GM12874 (cell line): ENCODE measurements around the gene ZNF708.

ENCODE experiments used
- TF ChIP-seq, protein P1 (sequence below): IDR thresholded peaks from 2 replicates; pipeline ENCODE4 v1.5.1; 2011; ENCODE audit warnings: low read depth, mild to moderate bottlenecking, control low read depth, low read length, moderate library complexity; ENCODE audit not compliant: insufficient read depth

The ZNF708 gene

DNA sequence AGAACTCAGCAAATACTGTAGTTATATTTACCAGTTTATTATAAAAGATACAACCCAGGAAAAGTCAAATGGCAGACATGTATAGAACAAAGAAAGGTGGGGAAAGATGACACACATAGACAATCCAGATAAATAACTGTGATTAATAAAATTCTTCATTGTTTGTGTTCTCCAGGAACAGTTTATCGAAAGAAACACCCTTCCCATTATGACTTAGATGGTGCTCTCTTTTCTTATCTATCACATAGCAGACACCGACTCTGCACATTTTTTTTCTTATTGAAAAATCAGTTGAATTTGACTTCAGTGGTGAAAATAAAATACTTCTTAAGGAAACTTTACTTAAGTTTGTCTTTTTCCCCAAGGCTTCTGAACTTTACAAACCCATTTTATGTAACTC is 6.2 kb downstream of the ZNF708 start:
- TF ChIP-seq, protein P1, sequence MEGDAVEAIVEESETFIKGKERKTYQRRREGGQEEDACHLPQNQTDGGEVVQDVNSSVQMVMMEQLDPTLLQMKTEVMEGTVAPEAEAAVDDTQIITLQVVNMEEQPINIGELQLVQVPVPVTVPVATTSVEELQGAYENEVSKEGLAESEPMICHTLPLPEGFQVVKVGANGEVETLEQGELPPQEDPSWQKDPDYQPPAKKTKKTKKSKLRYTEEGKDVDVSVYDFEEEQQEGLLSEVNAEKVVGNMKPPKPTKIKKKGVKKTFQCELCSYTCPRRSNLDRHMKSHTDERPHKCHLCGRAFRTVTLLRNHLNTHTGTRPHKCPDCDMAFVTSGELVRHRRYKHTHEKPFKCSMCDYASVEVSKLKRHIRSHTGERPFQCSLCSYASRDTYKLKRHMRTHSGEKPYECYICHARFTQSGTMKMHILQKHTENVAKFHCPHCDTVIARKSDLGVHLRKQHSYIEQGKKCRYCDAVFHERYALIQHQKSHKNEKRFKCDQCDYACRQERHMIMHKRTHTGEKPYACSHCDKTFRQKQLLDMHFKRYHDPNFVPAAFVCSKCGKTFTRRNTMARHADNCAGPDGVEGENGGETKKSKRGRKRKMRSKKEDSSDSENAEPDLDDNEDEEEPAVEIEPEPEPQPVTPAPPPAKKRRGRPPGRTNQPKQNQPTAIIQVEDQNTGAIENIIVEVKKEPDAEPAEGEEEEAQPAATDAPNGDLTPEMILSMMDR, result no peak

DNA sequence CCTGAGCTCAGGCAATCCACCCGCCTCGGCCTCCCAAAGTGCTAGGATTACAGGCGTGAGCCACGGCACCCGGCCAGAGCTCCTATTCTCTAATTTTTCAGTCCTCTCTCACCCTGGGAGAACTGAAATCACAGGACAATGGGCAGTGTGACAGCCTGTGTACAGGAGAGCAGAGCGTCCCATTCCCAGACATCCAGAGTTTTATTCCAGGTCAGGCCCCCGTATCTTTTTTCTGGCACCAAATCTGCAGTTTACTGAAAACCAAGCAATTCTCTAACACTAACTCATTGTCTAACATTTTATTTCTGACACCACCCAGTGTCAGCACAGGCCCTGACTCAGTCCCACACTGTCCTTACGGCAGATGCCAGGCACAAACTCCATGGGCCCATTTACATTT is 6.7 kb downstream of the ZNF708 start:
- TF ChIP-seq, protein P1, result no peak

DNA sequence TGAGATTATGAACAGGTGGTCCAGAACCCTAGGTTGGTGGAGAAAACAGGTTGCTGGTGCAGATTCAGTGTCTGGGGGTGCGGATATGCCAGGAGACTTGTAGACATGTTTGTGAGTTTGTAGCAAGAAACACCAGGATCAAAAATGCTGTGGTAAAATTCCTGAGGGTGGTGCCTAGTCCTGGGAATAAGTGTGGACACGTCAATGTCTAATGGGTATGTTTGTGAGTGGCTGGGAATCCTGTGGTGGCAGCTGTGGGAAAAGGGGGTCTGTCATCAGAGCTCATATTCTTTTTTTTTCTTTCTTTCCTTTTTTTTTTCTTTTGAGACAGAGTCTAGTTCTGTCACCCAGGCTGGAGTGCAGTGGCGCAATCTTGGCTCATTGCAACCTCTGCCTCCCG is 7.2 kb downstream of the ZNF708 start:
- TF ChIP-seq, protein P1, result no peak

DNA sequence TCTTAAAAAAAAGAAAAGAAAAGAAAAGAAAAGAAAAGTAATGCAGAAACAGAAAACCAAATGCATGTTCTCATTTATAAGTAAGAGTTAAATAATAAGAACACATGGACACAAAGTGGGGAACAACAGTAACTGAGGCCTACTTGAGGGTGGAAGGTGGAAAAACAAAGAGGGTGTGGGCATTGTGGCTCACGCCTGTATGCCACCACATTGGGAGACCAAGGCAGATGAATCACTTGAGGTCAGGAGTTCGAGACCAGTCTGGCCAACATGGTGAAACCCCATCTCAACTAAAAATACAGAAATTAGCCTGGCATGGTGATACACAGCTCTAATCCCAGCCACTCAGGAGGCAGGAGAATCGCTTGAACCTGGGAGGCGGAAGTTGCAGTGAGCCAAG is 8.1 kb downstream of the ZNF708 start:
- TF ChIP-seq, protein P1, result no peak

DNA sequence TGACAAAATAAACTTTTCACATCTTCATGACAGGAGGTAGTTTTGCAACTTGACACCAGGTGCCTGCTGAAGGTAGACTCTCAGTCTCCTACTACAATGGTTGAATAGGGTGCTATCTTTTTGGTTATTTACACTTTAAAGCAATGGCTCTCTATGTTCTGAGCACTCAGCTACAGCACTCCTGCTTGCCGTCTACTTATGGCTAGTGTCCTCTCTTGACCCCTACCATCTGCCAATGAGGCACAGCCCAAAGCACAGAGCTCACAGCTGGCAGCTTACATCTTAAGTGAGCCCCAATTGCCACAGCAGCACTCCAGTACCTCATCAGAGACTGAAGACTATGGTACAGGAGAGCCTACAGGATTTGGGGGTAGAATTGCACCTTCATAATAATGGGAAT is 11.4 kb downstream of the ZNF708 start:
- TF ChIP-seq, protein P1, result no peak

DNA sequence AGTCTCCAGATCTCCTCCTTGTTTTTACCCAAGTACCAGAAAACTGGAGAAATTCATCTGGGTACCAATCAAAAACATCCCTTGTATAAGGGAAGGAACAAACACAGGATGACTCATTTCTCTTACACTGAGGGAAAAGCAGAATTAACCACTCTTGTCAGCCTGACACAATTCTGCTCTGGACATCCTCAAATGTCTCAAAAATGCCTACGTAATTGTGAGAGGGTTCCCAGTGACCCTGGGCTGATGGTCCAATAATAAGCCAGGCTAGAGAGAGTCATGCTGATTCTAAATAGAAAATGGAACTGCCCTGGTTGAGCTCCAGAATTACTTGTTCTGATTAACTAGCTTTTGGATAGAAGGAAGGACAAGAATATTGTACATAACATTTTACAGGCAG is 14.5 kb downstream of the ZNF708 start:
- TF ChIP-seq, protein P1, result no peak

DNA sequence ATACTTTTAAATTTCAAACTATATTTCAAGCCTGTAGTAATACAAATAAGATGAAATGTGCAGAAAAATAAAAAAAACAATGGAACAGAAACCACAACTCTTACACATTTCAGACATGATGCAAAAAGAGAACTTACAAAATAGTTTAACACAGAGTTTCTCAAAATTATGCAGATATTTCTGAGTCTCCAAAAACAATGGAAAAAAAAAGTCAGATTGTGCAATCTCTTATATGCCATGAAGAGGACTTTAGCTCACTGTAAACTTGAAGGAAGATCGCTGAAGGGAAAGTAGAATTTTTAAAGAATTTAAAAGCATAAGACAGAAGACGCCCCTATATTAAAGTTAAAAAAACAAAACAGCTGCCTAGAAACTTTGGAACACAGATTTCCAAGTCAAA is 20.4 kb downstream of the ZNF708 start:
- TF ChIP-seq, protein P1, result no peak

DNA sequence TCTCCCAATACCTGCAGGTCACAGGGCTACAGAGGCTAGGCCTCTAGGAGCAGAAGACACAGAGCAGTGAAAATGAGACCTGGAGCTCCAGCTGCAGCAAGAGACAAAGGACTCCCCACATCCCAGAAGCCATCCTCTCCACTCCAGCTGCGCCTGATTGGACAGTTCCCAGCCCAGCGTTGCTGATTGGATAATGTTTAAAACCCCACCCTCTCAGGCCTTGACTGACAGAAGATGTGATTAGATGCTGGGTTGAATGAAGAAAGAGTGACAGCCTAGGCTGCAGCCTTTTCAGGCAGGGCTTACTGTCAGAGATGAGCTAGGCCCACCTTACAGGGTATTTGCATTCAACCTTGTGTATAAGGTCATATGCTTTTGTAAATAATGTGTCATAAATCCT is 59.4 kb downstream of the ZNF708 start:
- TF ChIP-seq, protein P1, result no peak
